GM19463 (cell line): ENCODE data around the gene CLEC2D.
A peak's percentile ranks its signal among the peaks of the same experiment; 100 is the strongest.
"Not testable (repeated sequence)": the region's sequence is repeated elsewhere in the genome, so short reads cannot be mapped to it uniquely, and the experiment has no call there.

Experiments used
- ATAC-seq: cut with Tn5 transposase; IDR thresholded peaks from one replicate; pipeline ENCODE4 v1.9.1; 2021; ENCODE audit warnings: mild to moderate bottlenecking, moderate library complexity; ENCODE audit not compliant: unreplicated experiment

CLEC2D gene

DNA sequence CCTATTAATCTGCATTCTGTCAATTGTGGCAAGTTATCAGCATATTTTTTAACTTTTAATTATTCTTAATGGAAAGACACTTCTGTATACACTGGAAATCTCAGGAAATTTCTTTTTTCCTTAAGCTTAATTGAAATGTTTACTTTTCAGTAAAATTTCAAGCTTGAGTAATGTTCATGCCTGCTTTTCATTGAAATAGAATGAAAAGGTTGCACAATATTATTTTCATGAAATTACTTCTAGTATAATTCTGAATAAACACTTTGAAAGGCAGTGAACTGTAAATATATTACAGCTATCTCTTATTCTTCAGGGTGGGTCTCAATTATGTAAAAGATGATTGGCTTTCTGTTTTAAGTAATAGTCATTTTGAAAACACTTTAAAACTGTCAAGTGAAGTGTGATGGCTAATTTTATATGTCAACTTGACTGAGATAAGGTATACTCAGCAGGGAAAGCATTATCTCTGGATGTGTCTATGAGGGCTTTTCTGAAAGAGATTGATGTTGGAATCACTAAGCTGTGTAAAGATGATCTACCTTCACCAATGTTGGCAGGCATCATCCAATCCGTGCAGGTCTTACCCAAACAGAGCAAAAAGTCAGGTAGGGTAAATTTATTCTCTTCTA, 29.9 kb downstream of the CLEC2D start:
- ATAC-seq = no peak

GRCh38 chr12:9699898-9700605, 30.5 kb downstream of the CLEC2D start:
- ATAC-seq = no peak

GRCh38 chr12:9700606-9700956, 31.1 kb downstream of the CLEC2D start:
- no peak for ATAC-seq

GRCh38 chr12:9701380-9702154, 32.1 kb downstream of the CLEC2D start:
- ATAC-seq = no peak

GRCh38 chr12:9702255-9702654, 32.7 kb downstream of the CLEC2D start:
- ATAC-seq = no peak

DNA sequence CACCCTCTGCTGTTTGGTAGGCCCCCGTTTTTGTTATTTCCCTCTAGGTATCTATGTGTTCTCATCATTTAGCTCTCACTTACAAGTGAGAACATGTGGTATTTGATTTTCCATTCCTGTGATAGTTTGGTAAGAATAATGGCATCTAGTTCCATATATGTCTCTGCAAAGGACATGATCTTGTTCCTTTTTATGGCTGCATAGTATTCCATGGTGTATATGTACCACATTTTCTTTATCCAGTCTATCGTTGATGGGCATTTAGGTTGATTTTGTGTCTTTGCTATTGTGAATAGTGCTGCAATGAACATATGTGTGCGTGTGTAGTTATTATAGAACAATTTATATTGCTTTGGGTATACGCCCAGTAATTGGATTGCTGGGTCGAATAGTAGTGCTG, 35.0 kb downstream of the CLEC2D start:
- not testable (repeated sequence) for ATAC-seq

DNA sequence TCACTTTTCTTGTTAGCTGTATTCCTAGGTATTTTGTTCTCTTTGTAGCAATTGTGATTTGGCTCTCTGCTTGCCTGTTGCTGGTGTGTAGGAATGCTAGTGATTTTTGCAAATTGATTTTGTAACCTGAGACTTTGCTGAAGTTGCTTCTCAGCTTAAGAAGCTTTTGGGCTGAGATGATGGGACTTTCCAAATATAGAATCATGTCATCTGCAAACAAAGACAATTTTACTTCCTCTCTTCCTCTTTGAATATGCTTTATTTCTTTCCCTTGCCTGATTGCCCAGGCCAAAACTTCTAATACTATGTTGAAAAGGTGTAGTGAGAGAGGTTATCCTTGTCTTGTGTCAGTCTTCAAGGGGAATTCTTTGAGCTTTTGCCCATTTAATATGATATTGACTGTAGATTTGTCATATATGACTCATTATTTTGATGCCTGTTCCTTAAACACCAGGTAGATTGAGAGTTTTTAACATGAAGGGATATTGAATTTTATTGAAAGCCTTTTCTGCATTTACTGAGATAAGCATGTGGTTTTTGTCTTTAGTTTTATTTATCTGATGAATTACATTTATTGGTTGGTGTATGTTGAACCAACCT, 36.7 kb downstream of the CLEC2D start:
- ATAC-seq = no peak

- no peak for ATAC-seq
Observed at GRCh38 chr12:9707356-9707755, 37.8 kb downstream of the CLEC2D start.

GRCh38 chr12:9707864-9708808, 38.6 kb downstream of the CLEC2D start:
- no peak for ATAC-seq

DNA sequence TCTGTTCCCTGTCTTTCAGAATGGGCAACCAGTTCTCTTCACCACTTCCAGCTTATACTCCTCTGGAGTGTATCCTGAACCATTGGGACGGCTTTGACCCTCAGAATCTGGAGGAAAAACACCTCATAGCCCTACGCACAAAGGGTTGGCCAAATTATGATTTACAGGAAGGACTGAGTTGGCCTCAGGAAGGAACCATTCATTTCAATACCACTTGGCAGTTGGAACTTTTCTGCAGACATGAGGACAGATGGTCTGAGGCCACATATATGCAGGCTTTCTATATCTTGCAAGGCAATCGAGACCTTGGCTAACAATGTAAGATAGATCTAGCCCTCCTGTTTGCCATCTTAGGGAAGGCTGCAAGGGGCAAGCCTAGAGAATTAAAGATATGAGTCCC, 39.3 kb downstream of the CLEC2D start:
- ATAC-seq = no peak

DNA sequence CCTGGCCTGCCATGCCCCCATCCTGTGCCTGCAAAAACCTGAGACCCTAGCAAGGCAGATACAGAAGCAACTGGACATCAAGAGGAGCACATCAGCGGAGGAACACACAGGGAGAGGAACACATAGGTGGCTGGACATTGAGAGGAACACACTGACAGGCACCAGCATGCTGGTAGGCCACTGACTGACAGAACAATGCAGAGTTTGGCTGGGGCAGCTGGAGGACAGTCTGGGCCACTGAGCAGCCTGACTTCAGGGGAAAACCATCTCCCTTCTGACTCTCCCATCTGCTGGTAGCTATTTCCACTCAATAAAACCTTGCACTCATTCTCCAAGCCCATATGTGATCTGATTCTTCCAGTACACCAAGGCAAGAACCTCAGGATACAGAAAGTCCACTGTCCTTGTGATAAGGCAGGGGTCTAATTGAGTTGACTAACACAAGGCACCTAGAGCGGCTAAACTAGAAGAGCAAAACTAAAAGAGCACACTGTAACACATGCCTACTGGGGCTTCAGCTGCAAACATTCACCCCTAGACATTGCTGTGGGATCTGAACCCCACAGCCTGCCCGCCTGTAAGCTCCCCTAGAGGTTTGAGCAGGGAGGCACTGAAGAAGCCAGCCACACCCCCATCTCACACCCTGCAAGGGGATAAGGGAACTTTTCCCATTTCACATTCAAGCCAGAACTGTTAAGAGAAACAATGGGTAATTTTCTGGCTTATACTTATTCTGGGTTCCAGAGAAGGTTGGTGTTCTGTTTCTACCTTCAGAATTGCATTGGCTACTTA, 41.3 kb downstream of the CLEC2D start:
- ATAC-seq = no peak

GRCh38 chr12:9711664-9712063, 42.2 kb downstream of the CLEC2D start:
- ATAC-seq = no peak

- peak; percentile 75 for ATAC-seq
Observed at GRCh38 chr12:9713032-9713558, 43.6 kb downstream of the CLEC2D start.

DNA sequence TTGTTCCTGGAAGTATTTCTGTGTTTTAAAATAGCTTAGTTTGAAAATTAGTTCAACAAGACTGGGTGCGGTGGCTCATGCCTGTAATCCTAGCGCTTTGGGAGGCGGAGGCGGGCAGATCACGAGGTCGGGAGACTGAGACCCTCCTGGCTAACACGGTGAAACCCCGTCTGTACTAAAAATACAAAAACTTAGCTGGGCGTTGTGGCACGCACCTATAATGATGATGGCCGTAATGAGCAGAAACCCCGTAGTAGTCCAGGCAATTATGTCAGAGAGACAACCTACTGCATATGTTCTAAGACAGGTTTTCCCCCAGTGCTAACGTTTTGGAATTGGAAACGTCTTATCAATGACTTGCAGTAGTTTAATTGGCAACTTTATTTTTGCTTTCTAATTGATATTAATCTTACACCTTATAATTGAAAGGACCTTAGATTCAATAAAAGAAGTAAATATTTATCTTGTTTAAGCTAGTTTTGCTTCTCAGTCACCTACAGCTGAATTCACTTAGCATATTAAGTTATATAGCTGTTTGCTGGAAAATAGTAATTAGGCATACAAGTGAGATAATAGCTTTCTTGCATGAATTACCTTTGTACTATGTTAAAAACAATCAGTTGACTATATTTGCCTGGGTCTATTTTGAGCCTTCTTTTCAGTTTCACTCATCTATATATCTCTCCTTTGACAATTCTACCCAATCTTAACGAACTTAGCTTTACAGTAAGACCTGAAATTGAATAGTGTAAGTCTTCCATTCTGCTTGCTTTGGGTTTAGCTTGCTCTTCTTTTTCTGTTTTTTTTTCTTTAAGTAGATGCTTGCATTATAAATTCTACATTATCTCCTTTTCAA, 47.8 kb downstream of the CLEC2D start:
- ATAC-seq = no peak

GRCh38 chr12:9718968-9719367, 49.5 kb downstream of the CLEC2D start:
- ATAC-seq = peak; percentile 39

GRCh38 chr12:9719790-9720189, 50.3 kb downstream of the CLEC2D start:
- no peak for ATAC-seq

DNA sequence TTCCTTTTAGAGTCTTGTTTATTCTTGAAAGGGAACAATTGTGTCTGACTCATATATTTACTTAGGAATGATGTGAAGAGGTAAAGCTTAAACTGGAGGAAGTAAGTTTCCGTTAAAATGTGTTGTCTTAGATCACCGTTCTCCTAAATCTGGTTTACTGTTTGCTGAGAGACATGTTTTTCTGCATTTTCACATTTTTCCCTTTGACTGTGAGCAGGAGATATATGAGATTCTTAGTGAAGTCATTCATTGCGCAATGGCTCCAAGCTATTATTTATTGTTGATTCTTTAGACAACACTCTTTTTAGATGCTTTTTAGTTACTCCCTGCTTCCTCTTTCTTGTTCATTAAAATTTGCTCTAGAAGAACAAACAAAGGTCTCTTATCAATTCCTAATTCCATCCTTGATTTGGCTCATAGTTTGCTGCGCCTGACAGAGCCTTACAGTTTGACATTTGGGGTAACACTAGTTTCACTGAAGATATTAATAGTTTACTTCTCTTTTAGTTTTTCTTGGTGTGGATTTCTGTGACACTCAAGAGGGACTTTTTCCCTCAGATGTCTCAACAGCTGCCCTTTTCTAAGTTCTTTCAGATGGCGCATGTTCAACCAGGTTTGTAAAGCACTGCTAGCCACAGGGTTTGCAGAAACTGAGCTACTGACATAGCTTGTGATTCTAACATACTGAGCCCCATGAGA, 52.0 kb downstream of the CLEC2D start:
- ATAC-seq = peak; percentile 55

- ATAC-seq = no peak
Observed at GRCh38 chr12:9724023-9724422, 54.5 kb downstream of the CLEC2D start.
